ENCODE results near the gene DSP. TPM values are rescaled to one million over a fixed set of nuclear protein-coding genes. Genes with fewer than 3 reads are reported as not detected.

The DSP gene
- total and polyA plus RNA-seq, 10 donors = 0.72 to 27.6 (median 15.0) TPM

DNA sequence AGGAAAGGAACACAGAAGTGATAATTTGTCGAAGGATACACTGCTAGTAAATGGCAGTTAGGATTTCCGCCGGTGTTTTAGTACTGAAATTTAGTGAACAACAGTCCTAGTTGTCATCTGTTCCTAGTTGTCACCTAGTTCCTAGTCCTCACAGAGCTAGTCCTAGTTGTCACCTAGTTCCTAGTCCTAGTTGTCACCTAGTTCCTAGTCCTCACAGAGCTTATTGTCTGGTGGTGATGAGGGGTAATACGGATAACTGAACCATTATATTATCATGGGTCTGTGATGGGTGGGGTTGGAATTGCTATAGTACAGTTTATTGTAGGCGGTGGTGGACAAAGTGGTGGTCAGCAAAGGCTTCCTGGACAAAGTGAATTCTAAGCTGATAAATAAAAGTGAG, 50.3 kb downstream of the DSP start:
- peaks cover 0 to 37% (median 26%) of the 10 kb centered on the region in 6 donors for H3K36me3 ChIP-seq
- H3K4me3 ChIP-seq = peak overlapping the region in 3 of 8 donors; percentile 95 to 98 (median 98)
- WGBS, 5 donors = 94 to 98% (median 97%) methylated on average over 5 of the region's 5 CpGs
- H3K9me3 ChIP-seq = no peaks in the 10 kb centered on the region
- TF ChIP-seq, protein P1, sequence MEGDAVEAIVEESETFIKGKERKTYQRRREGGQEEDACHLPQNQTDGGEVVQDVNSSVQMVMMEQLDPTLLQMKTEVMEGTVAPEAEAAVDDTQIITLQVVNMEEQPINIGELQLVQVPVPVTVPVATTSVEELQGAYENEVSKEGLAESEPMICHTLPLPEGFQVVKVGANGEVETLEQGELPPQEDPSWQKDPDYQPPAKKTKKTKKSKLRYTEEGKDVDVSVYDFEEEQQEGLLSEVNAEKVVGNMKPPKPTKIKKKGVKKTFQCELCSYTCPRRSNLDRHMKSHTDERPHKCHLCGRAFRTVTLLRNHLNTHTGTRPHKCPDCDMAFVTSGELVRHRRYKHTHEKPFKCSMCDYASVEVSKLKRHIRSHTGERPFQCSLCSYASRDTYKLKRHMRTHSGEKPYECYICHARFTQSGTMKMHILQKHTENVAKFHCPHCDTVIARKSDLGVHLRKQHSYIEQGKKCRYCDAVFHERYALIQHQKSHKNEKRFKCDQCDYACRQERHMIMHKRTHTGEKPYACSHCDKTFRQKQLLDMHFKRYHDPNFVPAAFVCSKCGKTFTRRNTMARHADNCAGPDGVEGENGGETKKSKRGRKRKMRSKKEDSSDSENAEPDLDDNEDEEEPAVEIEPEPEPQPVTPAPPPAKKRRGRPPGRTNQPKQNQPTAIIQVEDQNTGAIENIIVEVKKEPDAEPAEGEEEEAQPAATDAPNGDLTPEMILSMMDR (IDR thresholded peaks at IDR 0.05 in 8 of 11, conservative IDR thresholded peaks at IDR 0.05 in 3 of 11) = no peak
- TF ChIP-seq POLR2AphosphoS5 (IDR thresholded peaks at IDR 0.05) = no peak
- no peak for TF ChIP-seq POLR2A (IDR thresholded peaks at IDR 0.05)
- H3K27ac ChIP-seq = no peak overlapping the region
- peaks cover 14 to 42% (median 34%) of the 10 kb centered on the region in 6 donors for H3K4me1 ChIP-seq
- no peak for DNase-seq
- intact Hi-C loops (cut with DNase I; ENCODE audit: low total_unique reads) = no loop called here
- H3K27me3 ChIP-seq (replicated peaks in 1 of 7) = no peaks in the 10 kb centered on the region

DNA sequence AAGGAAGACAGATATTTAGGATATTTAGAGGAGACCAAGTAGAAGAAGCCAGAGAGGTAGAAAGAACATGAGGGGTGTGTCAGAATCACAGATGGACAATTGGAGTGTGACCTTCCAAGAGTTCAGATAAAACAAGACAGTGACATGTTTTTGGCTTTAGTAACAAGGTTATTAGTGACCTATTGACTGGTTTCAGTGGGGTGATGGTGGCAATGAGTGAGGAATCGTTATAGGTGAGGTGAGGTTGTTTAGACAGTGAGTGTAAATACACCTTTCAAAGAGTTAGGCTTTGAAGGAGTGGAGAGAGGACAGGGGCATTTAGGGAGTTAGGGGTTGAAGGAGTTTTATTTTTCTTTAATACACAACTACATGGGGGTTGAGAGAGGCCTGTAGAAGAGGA, 51.8 kb downstream of the DSP start:
- WGBS, 5 donors = 85 to 100% (median 88%) methylated on average over 1 of the region's 1 CpG
- Histone ChIP-seq H3K27me3 (replicated peaks in 1 of 7) (no peaks in the 10 kb centered on the region), H3K27ac (no peak overlapping the region), H3K4me3 (no peak overlapping the region), H3K4me1 (peaks cover 14 to 41% (median 34%) of the 10 kb centered on the region in 6 donors), H3K9me3 (no peaks in the 10 kb centered on the region), H3K36me3 (peaks cover 0 to 51% (median 37%) of the 10 kb centered on the region in 6 donors)
- no peak for DNase-seq
- TF ChIP-seq, protein P1 (IDR thresholded peaks at IDR 0.05 in 8 of 11, conservative IDR thresholded peaks at IDR 0.05 in 3 of 11) = no peak
- TF ChIP-seq POLR2AphosphoS5 (IDR thresholded peaks at IDR 0.05) = no peak
- TF ChIP-seq POLR2A (IDR thresholded peaks at IDR 0.05) = no peak
- intact Hi-C loops (cut with DNase I; ENCODE audit: low total_unique reads) = no loop called here

DNA sequence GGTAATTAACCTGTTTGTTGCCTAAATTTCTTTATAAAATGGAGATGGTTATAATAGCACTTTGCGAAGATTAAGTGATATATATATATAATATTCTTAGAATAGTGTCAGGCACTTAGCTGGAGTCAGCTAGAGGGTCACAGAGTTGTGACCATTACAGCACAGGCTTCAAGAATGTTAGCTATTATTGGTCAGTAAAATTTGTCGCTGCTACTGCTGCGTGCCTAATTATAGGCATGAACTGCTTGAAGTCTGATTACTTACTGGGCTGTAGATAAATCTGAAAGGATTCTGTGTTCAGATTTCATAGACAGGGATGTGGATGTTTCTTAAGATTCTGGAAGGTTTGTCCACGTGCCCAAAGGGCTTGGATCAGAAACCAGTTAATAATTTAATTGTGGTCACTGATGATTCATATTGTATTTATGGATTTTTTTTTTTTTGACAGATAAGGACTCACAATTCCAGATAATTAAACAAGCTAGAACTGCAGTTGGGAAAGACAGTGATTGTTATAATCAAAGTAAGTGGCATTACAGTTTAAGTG, 53.2 kb downstream of the DSP start:
- TF ChIP-seq, protein P1 (IDR thresholded peaks at IDR 0.05 in 8 of 11, conservative IDR thresholded peaks at IDR 0.05 in 3 of 11) = no peak
- TF ChIP-seq POLR2A (IDR thresholded peaks at IDR 0.05) (no peak), POLR2AphosphoS5 (IDR thresholded peaks at IDR 0.05) (no peak)
- Histone ChIP-seq H3K27ac (no peak overlapping the region), H3K27me3 (replicated peaks in 1 of 7) (no peaks in the 10 kb centered on the region), H3K9me3 (no peaks in the 10 kb centered on the region), H3K4me3 (no peak overlapping the region), H3K36me3 (peaks cover 0 to 66% (median 41%) of the 10 kb centered on the region in 6 donors), H3K4me1 (peaks cover 14 to 29% (median 26%) of the 10 kb centered on the region in 6 donors)
- no peak for DNase-seq
- WGBS, 5 donors = 92 to 98% (median 94%) methylated on average over 4 of the region's 4 CpGs
- intact Hi-C loops (cut with DNase I; ENCODE audit: low total_unique reads) = no loop called here

DNA sequence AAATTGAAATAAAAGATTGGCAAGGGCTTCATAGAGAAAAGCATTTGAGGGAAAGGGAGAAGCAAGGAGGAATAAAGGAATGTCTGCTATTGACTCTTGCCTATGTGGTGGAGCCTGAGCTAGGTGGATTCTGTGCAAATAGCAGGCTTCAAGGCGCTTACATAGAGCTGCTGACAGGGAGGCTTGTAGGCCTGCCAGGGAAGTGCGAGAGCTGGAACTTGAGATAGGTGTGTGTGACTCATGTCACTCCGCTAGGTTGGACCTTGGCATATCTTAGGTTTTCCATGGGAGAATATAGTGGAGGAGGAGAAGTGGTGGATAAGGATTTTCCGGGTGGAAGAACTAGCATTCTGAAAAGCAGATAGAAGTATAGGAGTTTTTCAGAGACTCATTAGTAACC, 62.5 kb downstream of the DSP start:
- H3K4me1 ChIP-seq = no peaks in the 10 kb centered on the region
- TF ChIP-seq POLR2A (IDR thresholded peaks at IDR 0.05) = no peak
- TF ChIP-seq POLR2AphosphoS5 (IDR thresholded peaks at IDR 0.05) = no peak
- TF ChIP-seq, protein P1 (IDR thresholded peaks at IDR 0.05 in 8 of 11, conservative IDR thresholded peaks at IDR 0.05 in 3 of 11) = no peak
- H3K4me3 ChIP-seq = no peak overlapping the region
- no peaks in the 10 kb centered on the region for H3K9me3 ChIP-seq
- intact Hi-C loops (cut with DNase I; ENCODE audit: low total_unique reads) = no loop called here
- no peak overlapping the region for H3K27ac ChIP-seq
- WGBS, 5 donors = 69 to 96% (median 87%) methylated on average over 4 of the region's 4 CpGs
- no peaks in the 10 kb centered on the region for H3K27me3 ChIP-seq (replicated peaks in 1 of 7)
- peaks cover 4 to 100% (median 82%) of the 10 kb centered on the region in 6 donors for H3K36me3 ChIP-seq
- DNase-seq = no peak

All from spleen (tissue), 11 donors.